Astrocyte (in vitro differentiated cells and primary cell): ENCODE data around the gene SAP30BP.

ENCODE experiments used
- CTCF ChIP-seq: IDR thresholded peaks from 2 replicates; pipeline ENCODE4 v1.5.1; 2011; ENCODE audit warnings: low read depth, mild to moderate bottlenecking, inconsistent platforms, low read length, moderate library complexity; ENCODE audit not compliant: insufficient read depth
- EZH2 ChIP-seq: IDR thresholded peaks from 2 replicates; pipeline ENCODE4 v1.6.1; 2012; ENCODE audit warnings: mild to moderate bottlenecking, low read length, inconsistent platforms; ENCODE audit not compliant: insufficient read depth

- TF ChIP-seq EZH2 (no peak), CTCF (no peak)
Observed at GRCh38 chr17:75722542-75723095, 55.5 kb downstream of the SAP30BP start.
